Stimulated activated CD8-positive, alpha-beta memory T cell treated with anti-CD3 and anti-CD28 coated beads, Interleukin-4, amount 100 ng/mL, for 48 hours (primary cell): ENCODE data around the gene MAPK4.

Source experiments
- DNase-seq: peaks from one replicate; pipeline ENCODE4 v3.0.0-alpha.2; 2020

MAPK4 gene

DNA sequence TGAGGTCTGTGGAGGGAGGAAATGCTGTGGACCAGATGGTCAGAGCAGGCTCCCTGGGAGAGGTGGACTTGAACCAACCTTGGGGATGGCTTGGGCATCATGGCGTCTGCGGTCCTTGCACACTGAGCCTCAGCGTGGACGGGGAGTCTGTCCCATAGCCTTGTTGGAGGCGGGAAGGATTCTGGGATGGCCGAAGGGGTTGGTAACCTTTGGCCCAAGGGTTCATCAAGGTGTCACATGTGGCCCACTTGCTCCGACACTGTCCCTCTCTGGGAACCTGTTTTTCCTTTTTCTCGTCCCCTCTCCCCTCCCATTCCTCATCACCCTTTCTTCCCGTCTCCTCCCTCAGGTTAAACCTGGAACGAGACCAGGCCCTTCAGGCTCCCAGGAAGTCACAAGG is 66.4 kb downstream of the MAPK4 start:
- DNase-seq = no peak

DNA sequence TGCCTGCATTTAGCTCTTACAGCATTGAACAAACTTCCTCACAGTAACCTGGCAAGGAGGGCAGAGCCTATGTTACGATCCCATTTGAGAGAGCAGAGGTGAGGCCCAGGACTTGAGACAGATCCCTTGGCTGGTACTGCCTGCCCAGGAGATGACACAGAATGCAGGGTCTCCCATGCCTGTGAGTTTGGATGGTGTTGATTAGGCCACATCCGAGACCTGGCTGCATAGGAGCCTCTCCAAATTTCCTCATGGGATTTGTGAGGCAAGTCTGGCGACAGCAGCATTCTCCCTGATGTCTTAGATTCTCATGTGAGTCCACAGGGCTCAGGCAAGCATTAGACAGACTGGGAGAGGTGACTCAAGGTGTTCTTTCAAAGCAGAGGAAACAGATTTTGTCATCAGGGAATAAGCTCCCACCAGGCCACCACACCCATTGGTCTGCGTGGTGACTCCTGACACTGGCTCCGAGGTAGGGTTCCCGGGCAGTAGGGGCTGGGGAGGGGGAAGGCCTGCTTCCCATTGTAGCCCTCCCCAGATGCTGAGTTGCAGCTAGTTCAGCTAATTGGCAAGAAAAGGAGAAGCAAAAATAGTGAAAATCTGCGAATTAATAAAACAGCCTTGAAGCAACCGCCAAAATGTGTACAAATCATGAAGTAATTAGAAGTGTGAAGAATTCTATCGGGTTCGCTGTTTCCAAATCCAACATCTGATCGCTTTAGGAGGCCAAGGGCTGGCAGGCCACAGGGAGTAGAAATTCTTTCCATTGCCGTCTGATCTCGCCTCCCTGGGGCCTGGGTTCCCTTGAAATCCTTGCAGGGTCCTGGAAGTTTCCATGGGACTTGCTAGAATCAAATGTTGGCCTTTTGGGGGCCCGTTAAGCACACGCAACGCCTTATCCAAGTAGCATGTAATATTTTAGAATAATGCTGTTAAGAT is 68.0 kb downstream of the MAPK4 start:
- no peak for DNase-seq

DNA sequence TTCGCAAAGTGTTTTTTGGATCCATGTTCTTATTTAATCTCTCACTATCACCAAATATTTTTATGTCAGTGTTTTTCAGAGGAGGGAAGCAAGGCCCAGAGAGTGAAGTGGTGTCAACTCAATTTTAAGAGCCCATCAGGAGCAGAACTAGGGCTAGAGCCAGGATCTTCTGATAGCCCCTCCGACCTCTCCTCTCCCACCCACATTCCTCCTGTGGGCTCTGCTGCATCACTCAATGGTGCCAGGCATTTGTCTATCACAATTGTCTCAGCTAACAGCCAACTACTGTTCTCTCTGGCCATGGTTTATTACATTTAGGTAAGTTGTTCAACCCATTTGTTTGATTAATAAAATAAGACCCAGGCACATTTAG is 68.6 kb downstream of the MAPK4 start:
- DNase-seq = no peak

DNA sequence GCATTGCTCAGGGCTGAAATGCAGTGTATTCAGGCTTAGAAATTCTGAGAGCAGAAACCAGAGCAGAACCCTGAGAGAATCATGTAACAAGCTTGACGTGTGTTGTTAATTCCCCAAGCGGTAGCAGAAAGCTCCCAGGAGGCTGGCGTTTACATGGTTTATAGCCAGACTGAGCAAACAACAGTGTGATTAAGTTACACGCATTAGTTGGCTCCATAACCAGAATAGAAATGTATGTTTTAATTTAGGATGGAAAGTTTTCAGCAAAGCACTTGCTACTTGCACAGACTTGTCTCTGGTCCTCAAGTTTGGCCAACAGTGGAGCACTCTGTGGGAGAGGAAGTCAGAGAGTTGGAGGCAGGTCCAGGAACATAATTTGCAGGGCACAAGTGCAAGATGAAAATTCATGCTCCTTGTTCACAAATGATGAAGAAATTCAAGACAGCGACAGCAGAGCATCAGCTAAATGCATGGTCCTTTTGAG is 69.3 kb downstream of the MAPK4 start:
- no peak for DNase-seq

DNA sequence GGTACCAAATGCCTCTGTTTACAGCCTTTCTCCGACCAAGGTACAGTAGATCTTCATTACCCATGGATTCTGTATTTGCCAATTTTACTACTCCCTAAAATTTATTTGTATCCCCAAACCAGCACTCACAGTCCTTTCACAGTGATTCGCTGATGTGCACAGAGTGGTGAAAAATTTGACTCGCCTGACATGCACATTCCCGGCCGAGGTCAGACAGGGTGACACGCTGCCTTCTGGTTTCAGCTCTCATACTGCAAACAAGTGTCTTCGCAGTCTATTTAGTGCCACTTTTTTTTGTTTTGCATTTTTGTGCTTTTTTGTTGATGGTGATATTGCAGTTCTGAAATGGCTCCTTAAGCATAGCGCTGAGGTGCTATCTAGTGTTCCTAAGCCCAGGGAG is 71.0 kb downstream of the MAPK4 start:
- DNase-seq = no peak

GRCh38 chr18:50632895-50633515 is 73.1 kb downstream of the MAPK4 start:
- DNase-seq = no peak

DNA sequence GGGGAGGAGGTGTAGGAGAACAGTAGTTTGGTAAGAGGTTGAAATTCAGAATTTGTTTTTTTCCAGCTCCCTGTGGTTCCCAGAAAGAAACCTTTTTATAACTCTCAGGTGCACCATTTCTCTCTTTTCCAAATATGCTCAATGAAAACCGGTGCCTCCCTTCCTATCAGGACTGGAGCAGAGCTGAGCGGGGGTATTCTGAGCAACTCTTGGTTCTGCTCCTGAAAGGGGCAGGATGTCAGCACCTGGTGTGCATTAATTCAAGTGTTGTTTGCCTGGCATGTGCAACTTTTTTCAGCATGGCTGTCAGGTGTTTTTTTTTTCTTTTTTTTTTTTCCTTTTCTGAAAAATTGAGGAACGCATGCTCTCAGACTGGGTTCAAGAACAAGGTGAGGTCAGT is 74.1 kb downstream of the MAPK4 start:
- no peak for DNase-seq

DNA sequence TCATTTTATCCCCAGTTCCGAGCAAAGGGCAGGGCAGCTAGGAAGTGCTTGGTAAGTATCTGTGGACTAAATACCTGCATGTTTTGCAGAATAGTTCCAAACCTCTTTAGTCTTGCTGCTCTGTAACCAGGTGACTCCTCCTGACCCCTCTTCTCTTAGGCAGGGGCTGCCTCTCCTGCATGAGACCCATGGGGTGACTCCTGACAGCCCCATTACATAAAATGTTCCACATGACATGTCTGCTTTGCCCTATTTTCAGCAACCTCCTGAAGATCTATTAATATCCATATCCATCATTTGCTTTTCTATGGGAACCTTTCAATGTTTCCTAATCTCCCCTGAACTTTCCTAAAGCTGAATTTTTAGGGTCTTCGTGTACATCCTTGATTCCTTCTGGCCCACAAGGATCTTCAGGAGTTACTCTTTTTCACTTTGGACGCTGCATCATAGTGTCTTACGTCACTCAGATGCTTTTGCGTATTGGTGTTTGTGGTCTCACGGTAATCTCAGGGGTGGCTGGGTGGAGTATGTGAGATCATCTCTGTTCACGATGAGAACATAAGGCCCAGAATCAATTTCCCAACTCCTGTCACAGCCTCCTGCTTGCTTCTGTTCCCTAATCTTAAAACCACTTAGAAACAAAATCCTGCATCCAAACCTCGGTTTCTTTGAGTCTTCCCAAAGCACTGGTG is 76.6 kb downstream of the MAPK4 start:
- DNase-seq = no peak

- DNase-seq = no peak
These were observed 78.4 kb downstream of the MAPK4 start for GRCh38 chr18:50638016-50638883.

DNA sequence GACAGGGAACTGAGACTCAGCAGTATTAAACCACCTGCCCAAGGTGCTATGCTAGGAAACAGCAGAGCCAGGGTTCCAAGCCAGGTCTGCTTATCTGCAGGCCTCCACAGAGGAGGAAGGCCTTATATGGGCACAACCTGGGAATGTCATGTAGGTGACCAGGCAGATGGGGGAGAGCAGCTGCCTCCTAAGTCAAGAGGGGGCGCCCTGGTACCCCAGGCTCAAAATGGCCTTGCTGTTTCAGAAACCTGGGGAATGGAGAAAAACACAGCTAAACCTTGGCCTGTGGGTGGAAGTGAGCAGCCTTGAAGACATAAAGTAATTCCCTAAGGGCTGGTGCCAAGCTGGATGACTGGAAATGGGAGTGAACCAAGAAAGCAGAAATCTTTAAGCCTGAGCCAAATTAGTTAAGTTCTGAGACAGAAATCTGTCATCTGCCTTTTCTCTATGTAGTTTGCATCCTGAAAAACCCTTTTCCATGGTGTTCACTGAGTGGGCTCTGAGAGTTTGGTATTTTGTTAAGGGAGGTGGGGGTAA is 79.1 kb downstream of the MAPK4 start:
- DNase-seq = no peak

DNA sequence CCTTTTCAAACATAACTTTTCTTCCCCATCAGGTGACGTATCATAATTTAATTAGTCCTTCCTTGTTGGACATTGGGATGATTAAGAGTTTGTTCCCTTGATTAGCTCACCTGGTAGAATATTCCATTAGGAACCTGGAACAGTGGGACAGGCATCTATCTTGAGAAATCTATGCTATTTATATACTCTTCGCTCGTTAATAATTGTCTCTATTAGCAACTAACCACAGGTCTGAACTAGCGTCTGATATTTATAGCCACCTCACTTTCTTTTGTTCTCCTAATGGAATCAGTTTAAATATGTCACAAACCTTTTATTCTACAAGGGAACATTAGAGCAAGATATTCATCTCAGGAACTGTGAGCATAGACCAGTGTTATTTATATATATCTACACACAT is 79.8 kb downstream of the MAPK4 start:
- no peak for DNase-seq

DNA sequence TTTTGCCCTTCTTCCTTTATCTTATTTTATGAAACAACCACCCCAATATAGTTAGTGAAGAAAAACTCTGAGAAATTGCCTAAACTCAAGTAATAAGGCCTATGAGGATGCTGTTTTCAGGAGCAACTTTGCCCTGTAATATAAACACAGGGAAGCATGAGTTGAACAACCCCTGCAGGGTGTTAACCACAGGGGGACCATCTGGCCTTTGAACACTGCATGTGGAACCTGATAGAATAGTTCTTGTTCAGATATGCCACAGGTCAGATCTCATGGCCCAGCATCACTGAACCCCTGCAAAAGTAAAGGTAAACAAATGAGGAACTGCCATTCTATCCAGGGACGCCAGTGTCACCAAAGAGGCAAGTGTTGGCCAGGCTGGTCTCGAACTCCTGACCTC is 82.6 kb downstream of the MAPK4 start:
- DNase-seq = no peak

DNA sequence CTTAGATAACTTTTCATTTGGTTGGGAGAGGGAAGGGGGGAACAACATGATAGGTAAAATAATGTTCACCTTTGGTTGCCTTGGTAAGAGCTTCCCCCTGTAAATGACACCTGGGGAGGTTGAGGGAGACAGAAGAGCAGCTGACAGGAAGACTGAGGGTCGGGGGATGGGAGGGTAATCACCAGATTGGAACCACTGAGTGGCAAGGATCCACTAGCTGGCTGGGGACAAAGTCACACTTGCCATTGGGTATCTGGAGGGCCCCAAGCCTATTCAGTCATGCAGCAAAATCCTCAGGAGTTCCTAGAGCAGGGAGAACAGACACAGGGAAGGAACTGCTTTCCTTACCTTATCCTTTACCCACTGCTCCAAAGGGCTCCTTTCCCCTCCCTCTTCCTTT is 84.3 kb downstream of the MAPK4 start:
- DNase-seq = no peak

DNA sequence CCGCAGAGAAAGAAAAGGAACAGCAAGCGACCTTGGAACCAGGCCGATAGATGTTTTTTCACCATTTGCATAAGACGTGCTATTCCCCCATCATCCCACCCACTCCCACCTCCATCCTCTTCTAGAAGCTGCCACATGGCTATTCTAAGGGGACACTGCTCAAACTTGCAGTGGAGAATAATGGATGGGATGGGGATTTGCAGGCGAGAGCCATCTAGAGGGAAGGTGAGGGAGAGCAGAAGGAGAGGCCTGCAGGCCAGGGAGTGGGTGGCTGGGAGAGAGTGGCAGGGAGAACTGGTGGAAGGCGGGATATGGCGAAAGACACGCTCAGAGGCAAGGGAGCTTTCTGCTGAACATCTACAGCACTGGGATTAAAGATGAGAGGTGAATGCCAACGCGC is 84.9 kb downstream of the MAPK4 start:
- no peak for DNase-seq

- DNase-seq = no peak
These were observed 87.3 kb downstream of the MAPK4 start for GRCh38 chr18:50647237-50647636.

- no peak for DNase-seq
These were observed 87.9 kb downstream of the MAPK4 start for GRCh38 chr18:50647792-50648191.

- DNase-seq = no peak
These were observed 89.9 kb downstream of the MAPK4 start for GRCh38 chr18:50649821-50650220.

GRCh38 chr18:50651334-50651733 is 91.4 kb downstream of the MAPK4 start:
- no peak for DNase-seq

GRCh38 chr18:50653402-50654093 is 93.7 kb downstream of the MAPK4 start:
- no peak for DNase-seq

DNA sequence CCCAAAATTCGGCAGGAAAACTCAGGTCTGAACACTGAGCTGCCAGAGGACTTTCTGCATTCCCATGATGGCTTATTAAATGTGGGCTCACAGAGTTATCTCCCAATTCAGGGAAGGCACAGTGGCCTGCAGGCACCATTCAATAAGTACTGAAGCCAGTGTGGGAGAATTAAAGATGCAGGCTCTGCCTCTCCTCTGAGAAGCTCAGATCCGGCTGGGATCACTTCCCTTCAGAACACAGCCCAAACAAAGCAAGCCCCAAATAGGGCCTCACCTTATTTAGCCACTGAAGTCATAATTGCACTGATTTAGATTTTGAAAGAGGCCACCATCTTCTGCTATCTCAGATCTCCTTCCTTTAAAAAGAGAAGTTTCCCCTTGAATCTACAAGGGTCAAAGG is 94.3 kb downstream of the MAPK4 start:
- DNase-seq = no peak

- DNase-seq = no peak
These were observed 95.0 kb downstream of the MAPK4 start for GRCh38 chr18:50654658-50655550.
